DND-41 (cell line): ENCODE measurements around the gene LRRFIP2.
"Not testable (repeated sequence)": the region's sequence is repeated elsewhere in the genome, so short reads cannot be mapped to it uniquely, and the experiment has no call there.

Source experiments
- EZH2 ChIP-seq: IDR thresholded peaks from 3 replicates; pipeline ENCODE4 v1.6.1; 2012; ENCODE audit warnings: borderline replicate concordance, low read depth, mild to moderate bottlenecking, moderate library complexity, low read length, inconsistent platforms; ENCODE audit not compliant: severe bottlenecking
- TF ChIP-seq, protein P1 (sequence below): IDR thresholded peaks from 2 replicates; pipeline ENCODE4 v1.5.1; 2012; ENCODE audit warnings: borderline replicate concordance, low read length, moderate library complexity, mild to moderate bottlenecking; ENCODE audit not compliant: poor library complexity, severe bottlenecking; ENCODE audit errors: extremely low read depth

DNA sequence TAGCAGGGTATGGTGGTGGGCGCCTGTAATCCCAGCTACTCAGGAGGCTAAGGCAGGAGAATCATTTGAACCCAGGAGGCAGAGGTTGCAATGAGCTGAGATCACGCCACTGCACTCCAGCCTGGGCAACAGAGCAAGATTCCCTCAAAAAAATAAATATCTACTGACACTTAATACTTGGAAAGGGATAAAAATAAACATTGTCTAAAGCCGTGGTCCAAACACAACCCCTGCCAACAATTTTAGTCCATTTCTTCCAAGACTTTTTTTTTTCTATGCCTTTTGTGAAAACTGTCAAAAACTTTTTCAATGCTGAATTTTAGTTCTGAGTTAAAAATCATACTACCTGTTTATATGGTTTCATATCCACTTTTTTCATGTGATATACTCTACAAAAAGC lies 131.7 kb downstream of the LRRFIP2 start:
- TF ChIP-seq, protein P1, sequence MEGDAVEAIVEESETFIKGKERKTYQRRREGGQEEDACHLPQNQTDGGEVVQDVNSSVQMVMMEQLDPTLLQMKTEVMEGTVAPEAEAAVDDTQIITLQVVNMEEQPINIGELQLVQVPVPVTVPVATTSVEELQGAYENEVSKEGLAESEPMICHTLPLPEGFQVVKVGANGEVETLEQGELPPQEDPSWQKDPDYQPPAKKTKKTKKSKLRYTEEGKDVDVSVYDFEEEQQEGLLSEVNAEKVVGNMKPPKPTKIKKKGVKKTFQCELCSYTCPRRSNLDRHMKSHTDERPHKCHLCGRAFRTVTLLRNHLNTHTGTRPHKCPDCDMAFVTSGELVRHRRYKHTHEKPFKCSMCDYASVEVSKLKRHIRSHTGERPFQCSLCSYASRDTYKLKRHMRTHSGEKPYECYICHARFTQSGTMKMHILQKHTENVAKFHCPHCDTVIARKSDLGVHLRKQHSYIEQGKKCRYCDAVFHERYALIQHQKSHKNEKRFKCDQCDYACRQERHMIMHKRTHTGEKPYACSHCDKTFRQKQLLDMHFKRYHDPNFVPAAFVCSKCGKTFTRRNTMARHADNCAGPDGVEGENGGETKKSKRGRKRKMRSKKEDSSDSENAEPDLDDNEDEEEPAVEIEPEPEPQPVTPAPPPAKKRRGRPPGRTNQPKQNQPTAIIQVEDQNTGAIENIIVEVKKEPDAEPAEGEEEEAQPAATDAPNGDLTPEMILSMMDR, result not testable (repeated sequence)
- TF ChIP-seq EZH2, result not testable (repeated sequence)
